ENCODE data around the gene APOBEC2.
A peak's percentile ranks its signal among the peaks of the same experiment; 100 is the strongest.
"Not testable (repeated sequence)": the region's sequence is repeated elsewhere in the genome, so short reads cannot be mapped to it uniquely, and the experiment has no call there.

The APOBEC2 gene

DNA sequence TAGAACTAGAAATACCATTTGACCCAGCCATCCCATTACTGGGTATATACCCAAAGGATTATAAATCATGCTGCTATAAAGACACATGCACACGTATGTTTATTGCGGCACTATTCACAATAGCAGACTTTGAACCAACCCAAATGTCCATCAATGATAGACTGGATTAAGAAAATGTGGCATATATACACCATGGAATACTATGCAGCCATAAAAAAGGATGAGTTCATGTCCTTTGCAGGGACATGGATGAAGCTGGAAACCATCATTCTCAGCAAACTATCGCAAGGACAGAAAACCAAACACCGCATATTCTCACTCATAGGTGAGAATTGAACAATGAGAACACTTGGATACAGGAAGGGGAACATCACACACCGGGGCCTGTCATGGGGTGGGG, 37.1 kb upstream of the APOBEC2 start:
- not testable (repeated sequence) for H3K27ac ChIP-seq (ENCODE audit: low read depth, low read length); H3K4ac ChIP-seq (ENCODE audit: low read depth, low read length); H4K12ac ChIP-seq (ENCODE audit: low read depth, low read length); H2BK120ac ChIP-seq (ENCODE audit: insufficient read depth, low read length, poor library complexity); H2BK5ac ChIP-seq (ENCODE audit: low read depth, low read length, poor library complexity); H2BK12ac ChIP-seq (ENCODE audit: low read length); DNase-seq; H3K4me1 ChIP-seq (ENCODE audit: control insufficient read depth in 1 of 2, insufficient read depth in 2 of 2, low read length in 2 of 2); H3K36me3 ChIP-seq (ENCODE audit: control insufficient read depth in 1 of 2, insufficient read depth in 2 of 2, low read length in 2 of 2); H3K79me1 ChIP-seq (ENCODE audit: low read length); H3K4me2 ChIP-seq (ENCODE audit: low read length); H3K9me3 ChIP-seq (ENCODE audit: insufficient read depth, low read depth, low read length); H4K91ac ChIP-seq (ENCODE audit: low read depth, low read length); H3K4me3 ChIP-seq (ENCODE audit: low read depth, low read length); H3K14ac ChIP-seq (ENCODE audit: low read length); H3K79me2 ChIP-seq (ENCODE audit: control insufficient read depth, insufficient read depth, low read length, poor library complexity); H3K18ac ChIP-seq (ENCODE audit: low read length); H3K23ac ChIP-seq (ENCODE audit: low read length); H2AFZ ChIP-seq (ENCODE audit: insufficient read depth, low read length, poor library complexity); H2AK5ac ChIP-seq (ENCODE audit: low read length); H4K8ac ChIP-seq (ENCODE audit: low read depth, low read length); H3K9ac ChIP-seq (ENCODE audit: low read length); H3K27me3 ChIP-seq (ENCODE audit: insufficient read depth, low read length)
- WGBS (ENCODE audit: extremely low coverage, insufficient coverage, insufficient read length) = no CpG with 5 or more reads among the region's 5 CpGs

DNA sequence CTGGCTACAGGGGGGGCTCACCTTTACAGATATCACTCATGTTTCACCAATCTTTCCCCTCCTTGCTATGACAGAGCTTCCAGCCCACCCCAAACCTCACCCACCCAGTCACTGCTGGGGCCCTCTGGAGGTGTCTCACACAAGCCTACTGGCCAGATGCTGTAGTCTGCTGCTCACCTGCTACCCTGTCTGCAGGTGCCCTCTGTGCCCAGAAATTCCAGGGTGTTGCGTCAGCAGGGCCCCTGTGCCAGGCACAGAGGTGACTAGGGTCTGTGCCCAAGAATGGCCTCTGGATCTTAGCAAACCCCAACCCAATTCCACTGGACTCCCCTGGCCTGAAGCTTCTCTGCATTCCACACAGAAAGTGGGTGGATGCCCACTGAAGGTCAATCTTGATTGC, 35.3 kb upstream of the APOBEC2 start:
- Histone ChIP-seq H3K14ac (ENCODE audit: low read length) (no peak overlapping the region), H4K12ac (ENCODE audit: low read depth, low read length) (no peak overlapping the region), H3K4me1 (ENCODE audit: control insufficient read depth in 1 of 2, insufficient read depth in 2 of 2, low read length in 2 of 2) (no peaks in the 10 kb centered on the region), H2BK12ac (ENCODE audit: low read length) (no peak overlapping the region), H2BK5ac (ENCODE audit: low read depth, low read length, poor library complexity) (no peak overlapping the region), H2AK5ac (ENCODE audit: low read length) (no peak overlapping the region), H2BK120ac (ENCODE audit: insufficient read depth, low read length, poor library complexity) (no peak overlapping the region), H3K9me3 (ENCODE audit: insufficient read depth, low read depth, low read length) (peaks cover 2% of the 10 kb centered on the region), H3K27me3 (ENCODE audit: insufficient read depth, low read length) (no peaks in the 10 kb centered on the region), H4K91ac (ENCODE audit: low read depth, low read length) (no peak overlapping the region), H3K79me2 (ENCODE audit: control insufficient read depth, insufficient read depth, low read length, poor library complexity) (no peaks in the 10 kb centered on the region), H3K27ac (ENCODE audit: low read depth, low read length) (no peak overlapping the region), H3K36me3 (ENCODE audit: control insufficient read depth in 1 of 2, insufficient read depth in 2 of 2, low read length in 2 of 2) (no peaks in the 10 kb centered on the region), H3K4me2 (ENCODE audit: low read length) (no peak overlapping the region), H3K79me1 (ENCODE audit: low read length) (no peaks in the 10 kb centered on the region), H4K8ac (ENCODE audit: low read depth, low read length) (no peak overlapping the region), H3K9ac (ENCODE audit: low read length) (no peak overlapping the region), H2AFZ (ENCODE audit: insufficient read depth, low read length, poor library complexity) (no peak overlapping the region), H3K23ac (ENCODE audit: low read length) (no peak overlapping the region), H3K4me3 (ENCODE audit: low read depth, low read length) (no peak overlapping the region), H3K4ac (ENCODE audit: low read depth, low read length) (no peak overlapping the region), H3K18ac (ENCODE audit: low read length) (no peak overlapping the region)
- no peak for DNase-seq
- WGBS (ENCODE audit: extremely low coverage, insufficient coverage, insufficient read length) = no CpG with 5 or more reads among the region's 1 CpG

DNA sequence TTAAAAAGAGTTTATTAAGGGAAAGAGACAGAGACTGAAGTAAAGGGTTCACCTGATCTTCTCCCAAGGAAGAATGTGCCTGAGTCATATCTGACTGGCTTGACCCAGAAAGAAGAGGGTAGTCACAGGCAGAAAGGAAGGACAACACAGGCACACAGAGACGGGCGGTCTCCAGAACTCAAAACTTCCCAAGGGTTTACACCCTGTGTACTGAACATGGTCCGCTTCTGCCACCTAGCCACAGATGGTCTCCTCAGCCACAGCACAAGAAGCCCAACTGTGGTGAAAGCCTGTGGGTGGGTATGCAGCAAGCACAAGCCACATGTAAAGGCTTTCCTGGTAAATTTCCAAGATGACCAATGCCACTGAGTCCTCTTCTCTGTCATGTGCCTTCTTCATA, 31.2 kb upstream of the APOBEC2 start:
- no peak overlapping the region for H2AK5ac ChIP-seq (ENCODE audit: low read length)
- no peak overlapping the region for H3K27ac ChIP-seq (ENCODE audit: low read depth, low read length)
- H3K4ac ChIP-seq (ENCODE audit: low read depth, low read length) = no peak overlapping the region
- H4K91ac ChIP-seq (ENCODE audit: low read depth, low read length) = no peak overlapping the region
- DNase-seq = peak in 1 of 2 donors; percentile 12
- no peak overlapping the region for H2BK12ac ChIP-seq (ENCODE audit: low read length)
- no peaks in the 10 kb centered on the region for H3K4me1 ChIP-seq (ENCODE audit: control insufficient read depth in 1 of 2, insufficient read depth in 2 of 2, low read length in 2 of 2)
- H3K79me2 ChIP-seq (ENCODE audit: control insufficient read depth, insufficient read depth, low read length, poor library complexity) = no peaks in the 10 kb centered on the region
- H3K18ac ChIP-seq (ENCODE audit: low read length) = no peak overlapping the region
- H3K23ac ChIP-seq (ENCODE audit: low read length) = no peak overlapping the region
- no peaks in the 10 kb centered on the region for H3K27me3 ChIP-seq (ENCODE audit: insufficient read depth, low read length)
- H3K9me3 ChIP-seq (ENCODE audit: insufficient read depth, low read depth, low read length) = no peaks in the 10 kb centered on the region
- H3K79me1 ChIP-seq (ENCODE audit: low read length) = no peaks in the 10 kb centered on the region
- H3K14ac ChIP-seq (ENCODE audit: low read length) = no peak overlapping the region
- no CpG with 5 or more reads among the region's 3 CpGs for WGBS (ENCODE audit: extremely low coverage, insufficient coverage, insufficient read length)
- no peak overlapping the region for H2BK5ac ChIP-seq (ENCODE audit: low read depth, low read length, poor library complexity)
- H3K4me2 ChIP-seq (ENCODE audit: low read length) = no peak overlapping the region
- H3K36me3 ChIP-seq (ENCODE audit: control insufficient read depth in 1 of 2, insufficient read depth in 2 of 2, low read length in 2 of 2) = no peaks in the 10 kb centered on the region
- H4K8ac ChIP-seq (ENCODE audit: low read depth, low read length) = no peak overlapping the region
- H2AFZ ChIP-seq (ENCODE audit: insufficient read depth, low read length, poor library complexity) = no peak overlapping the region
- H4K12ac ChIP-seq (ENCODE audit: low read depth, low read length) = no peak overlapping the region
- H2BK120ac ChIP-seq (ENCODE audit: insufficient read depth, low read length, poor library complexity) = no peak overlapping the region
- no peak overlapping the region for H3K9ac ChIP-seq (ENCODE audit: low read length)
- no peak overlapping the region for H3K4me3 ChIP-seq (ENCODE audit: low read depth, low read length)

DNA sequence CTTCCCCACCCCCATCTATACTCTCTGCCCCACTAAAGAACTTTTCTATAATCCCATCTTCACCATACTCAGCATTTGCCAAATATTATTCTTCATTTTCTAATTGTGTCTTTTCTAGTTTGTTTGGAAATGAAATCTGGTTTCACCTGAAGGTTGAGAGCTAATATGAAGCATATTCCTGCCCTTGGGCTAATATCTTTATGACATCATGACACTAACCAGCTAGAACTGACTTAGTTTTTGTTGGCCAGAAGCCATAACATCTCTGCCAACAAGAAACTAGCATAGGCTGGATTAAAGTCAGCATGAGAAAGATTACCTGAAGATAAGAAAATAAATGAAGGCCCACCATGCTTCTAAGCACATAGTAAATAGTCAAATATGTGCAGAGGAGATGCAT, 30.7 kb upstream of the APOBEC2 start:
- Histone ChIP-seq H2BK120ac (ENCODE audit: insufficient read depth, low read length, poor library complexity) (no peak overlapping the region), H3K4me3 (ENCODE audit: low read depth, low read length) (no peak overlapping the region), H3K27me3 (ENCODE audit: insufficient read depth, low read length) (no peaks in the 10 kb centered on the region), H3K4me1 (ENCODE audit: control insufficient read depth in 1 of 2, insufficient read depth in 2 of 2, low read length in 2 of 2) (no peaks in the 10 kb centered on the region), H3K4me2 (ENCODE audit: low read length) (no peak overlapping the region), H3K4ac (ENCODE audit: low read depth, low read length) (no peak overlapping the region), H4K91ac (ENCODE audit: low read depth, low read length) (no peak overlapping the region), H3K18ac (ENCODE audit: low read length) (no peak overlapping the region), H3K79me2 (ENCODE audit: control insufficient read depth, insufficient read depth, low read length, poor library complexity) (no peaks in the 10 kb centered on the region), H2BK12ac (ENCODE audit: low read length) (no peak overlapping the region), H2BK5ac (ENCODE audit: low read depth, low read length, poor library complexity) (no peak overlapping the region), H3K79me1 (ENCODE audit: low read length) (no peaks in the 10 kb centered on the region), H4K12ac (ENCODE audit: low read depth, low read length) (no peak overlapping the region), H3K14ac (ENCODE audit: low read length) (no peak overlapping the region), H3K27ac (ENCODE audit: low read depth, low read length) (no peak overlapping the region), H3K36me3 (ENCODE audit: control insufficient read depth in 1 of 2, insufficient read depth in 2 of 2, low read length in 2 of 2) (no peaks in the 10 kb centered on the region), H3K23ac (ENCODE audit: low read length) (no peak overlapping the region), H3K9ac (ENCODE audit: low read length) (no peak overlapping the region), H2AK5ac (ENCODE audit: low read length) (no peak overlapping the region), H3K9me3 (ENCODE audit: insufficient read depth, low read depth, low read length) (no peaks in the 10 kb centered on the region), H4K8ac (ENCODE audit: low read depth, low read length) (no peak overlapping the region), H2AFZ (ENCODE audit: insufficient read depth, low read length, poor library complexity) (no peak overlapping the region)
- DNase-seq = peak in 1 of 2 donors; percentile 40
